NCI-H345 treated with DMSO at 0.1 percent for 48 hours (cell line): ENCODE results near the gene KCNIP4.

Experiments
- DNase-seq: peaks from one replicate; lab custom pipeline; 2025; ENCODE audit not compliant: unreplicated experiment; lab: John Stamatoyannopoulos, UW

The KCNIP4 gene

GRCh38 chr4:21097865-21098264 lies 850.7 kb downstream of the KCNIP4 start:
- no peak for DNase-seq

- no peak for DNase-seq
Observed at GRCh38 chr4:21097026-21097425, 851.5 kb downstream of the KCNIP4 start.

- no peak for DNase-seq
Observed at GRCh38 chr4:21092531-21092930, 856.0 kb downstream of the KCNIP4 start.

- no peak for DNase-seq
Observed at GRCh38 chr4:21090094-21090666, 858.4 kb downstream of the KCNIP4 start.

GRCh38 chr4:21083413-21083812 lies 865.2 kb downstream of the KCNIP4 start:
- DNase-seq: no peak

- DNase-seq: no peak
Observed at GRCh38 chr4:21077967-21078366, 870.6 kb downstream of the KCNIP4 start.

GRCh38 chr4:21067351-21067750 lies 881.2 kb downstream of the KCNIP4 start:
- no peak for DNase-seq

- no peak for DNase-seq
Observed at GRCh38 chr4:21061902-21062301, 886.7 kb downstream of the KCNIP4 start.

GRCh38 chr4:21046141-21046540 lies 902.4 kb downstream of the KCNIP4 start:
- DNase-seq: no peak

- DNase-seq: no peak
Observed at GRCh38 chr4:21045119-21045518, 903.5 kb downstream of the KCNIP4 start.

GRCh38 chr4:21041708-21042107 lies 906.9 kb downstream of the KCNIP4 start:
- no peak for DNase-seq

GRCh38 chr4:21034728-21035127 lies 913.8 kb downstream of the KCNIP4 start:
- DNase-seq: no peak

- no peak for DNase-seq
Observed at GRCh38 chr4:21032089-21032645, 916.4 kb downstream of the KCNIP4 start.

- DNase-seq: no peak
Observed at GRCh38 chr4:21018817-21019216, 929.8 kb downstream of the KCNIP4 start.

- no peak for DNase-seq
Observed at GRCh38 chr4:21013501-21013900, 935.1 kb downstream of the KCNIP4 start.

- DNase-seq: no peak
Observed at GRCh38 chr4:21012851-21013331, 935.7 kb downstream of the KCNIP4 start.

- DNase-seq: no peak
Observed at GRCh38 chr4:21011106-21011505, 937.5 kb downstream of the KCNIP4 start.

GRCh38 chr4:21009956-21010355 lies 938.6 kb downstream of the KCNIP4 start:
- DNase-seq: no peak

- DNase-seq: no peak
Observed at GRCh38 chr4:21005647-21006046, 942.9 kb downstream of the KCNIP4 start.

GRCh38 chr4:21002976-21003375 lies 945.6 kb downstream of the KCNIP4 start:
- DNase-seq: no peak

GRCh38 chr4:21002286-21002685 lies 946.3 kb downstream of the KCNIP4 start:
- DNase-seq: no peak

- DNase-seq: no peak
Observed at GRCh38 chr4:21001490-21001889, 947.1 kb downstream of the KCNIP4 start.

GRCh38 chr4:20997886-20998285 lies 950.7 kb downstream of the KCNIP4 start:
- DNase-seq: no peak
